ENCODE measurements around the gene GZF1.

The GZF1 gene

DNA sequence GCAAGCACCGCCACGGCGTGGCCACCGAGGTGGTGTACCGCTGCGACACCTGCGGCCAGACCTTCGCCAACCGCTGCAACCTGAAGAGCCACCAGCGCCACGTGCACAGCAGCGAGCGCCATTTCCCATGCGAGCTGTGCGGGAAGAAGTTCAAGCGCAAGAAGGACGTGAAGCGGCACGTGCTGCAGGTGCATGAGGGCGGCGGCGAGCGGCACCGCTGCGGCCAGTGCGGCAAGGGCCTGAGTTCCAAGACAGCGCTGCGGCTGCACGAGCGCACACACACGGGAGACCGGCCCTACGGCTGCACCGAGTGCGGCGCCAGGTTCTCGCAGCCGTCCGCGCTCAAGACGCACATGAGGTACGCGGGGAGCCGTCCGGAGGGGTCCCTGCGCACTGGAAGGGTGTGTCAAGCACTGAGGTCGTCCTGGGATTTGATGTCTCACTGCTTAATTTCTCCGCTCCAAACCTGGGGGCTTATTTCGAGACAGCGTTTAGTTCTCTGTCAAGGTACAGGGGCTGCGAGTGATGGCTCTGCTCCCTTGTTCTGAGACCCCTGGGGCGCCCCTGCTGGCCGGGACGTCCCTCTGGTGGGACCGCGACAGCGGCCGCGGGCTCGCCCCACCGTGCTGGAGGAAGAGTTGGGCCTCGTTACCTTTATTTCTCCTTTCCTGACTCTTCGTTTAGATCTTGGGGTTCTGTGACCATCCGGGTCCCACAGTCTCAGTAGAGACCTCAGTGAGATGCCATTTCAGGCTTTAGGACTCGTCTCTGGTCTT is 3.6 kb downstream of the GZF1 start:
- peak overlapping the region; percentile 47 for H3K18ac ChIP-seq (ENCODE audit: low read length)
- H3K27me3 ChIP-seq (ENCODE audit: insufficient read depth, low read length), result no peaks in the 10 kb centered on the region
- H3K23ac ChIP-seq (ENCODE audit: low read length), result no peak overlapping the region
- no peak overlapping the region for H3K4me2 ChIP-seq (ENCODE audit: low read length)
- peaks cover 14% of the 10 kb centered on the region for H3K79me2 ChIP-seq (ENCODE audit: control insufficient read depth, insufficient read depth, low read length, poor library complexity)
- peak overlapping the region; percentile 33 for H3K4ac ChIP-seq (ENCODE audit: low read depth, low read length)
- WGBS (ENCODE audit: extremely low coverage, insufficient coverage, insufficient read length), result no CpG with 5 or more reads among the region's 65 CpGs
- peaks cover 10 to 12% of the 10 kb centered on the region in 2 experiments for H3K4me1 ChIP-seq (ENCODE audit: control insufficient read depth in 1 of 2, insufficient read depth in 2 of 2, low read length in 2 of 2)
- no peak overlapping the region for H3K14ac ChIP-seq (ENCODE audit: low read length)
- no peak overlapping the region for H2BK5ac ChIP-seq (ENCODE audit: low read depth, low read length, poor library complexity)
- no peak overlapping the region for H2AK5ac ChIP-seq (ENCODE audit: low read length)
- no peak overlapping the region for H2BK120ac ChIP-seq (ENCODE audit: insufficient read depth, low read length, poor library complexity)
- no peak overlapping the region for H3K9ac ChIP-seq (ENCODE audit: low read length)
- DNase-seq, result no peak
- H2AFZ ChIP-seq (ENCODE audit: insufficient read depth, low read length, poor library complexity), result no peak overlapping the region
- no peak overlapping the region for H3K27ac ChIP-seq (ENCODE audit: low read depth, low read length)
- H3K9me3 ChIP-seq (ENCODE audit: insufficient read depth, low read depth, low read length), result no peaks in the 10 kb centered on the region
- H2BK12ac ChIP-seq (ENCODE audit: low read length), result no peak overlapping the region
- H4K12ac ChIP-seq (ENCODE audit: low read depth, low read length), result peak overlapping the region; percentile 8
- H4K8ac ChIP-seq (ENCODE audit: low read depth, low read length), result no peak overlapping the region
- peaks cover 11% of the 10 kb centered on the region for H3K79me1 ChIP-seq (ENCODE audit: low read length)
- H4K91ac ChIP-seq (ENCODE audit: low read depth, low read length), result no peak overlapping the region
- H3K36me3 ChIP-seq (ENCODE audit: control insufficient read depth in 1 of 2, insufficient read depth in 2 of 2, low read length in 2 of 2), result peaks cover 20 to 32% of the 10 kb centered on the region in 2 experiments
- no peak overlapping the region for H3K4me3 ChIP-seq (ENCODE audit: low read depth, low read length)

GRCh38 chr20:23366384-23366783 is 4.4 kb downstream of the GZF1 start:
- no peak overlapping the region for H3K4ac ChIP-seq (ENCODE audit: low read depth, low read length)
- no peak overlapping the region for H3K18ac ChIP-seq (ENCODE audit: low read length)
- H3K4me3 ChIP-seq (ENCODE audit: low read depth, low read length), result no peak overlapping the region
- H2BK12ac ChIP-seq (ENCODE audit: low read length), result no peak overlapping the region
- H2BK120ac ChIP-seq (ENCODE audit: insufficient read depth, low read length, poor library complexity), result no peak overlapping the region
- no peak overlapping the region for H3K27ac ChIP-seq (ENCODE audit: low read depth, low read length)
- H3K36me3 ChIP-seq (ENCODE audit: control insufficient read depth in 1 of 2, insufficient read depth in 2 of 2, low read length in 2 of 2), result peaks cover 20 to 37% of the 10 kb centered on the region in 2 experiments
- H3K79me2 ChIP-seq (ENCODE audit: control insufficient read depth, insufficient read depth, low read length, poor library complexity), result peaks cover 12% of the 10 kb centered on the region
- H3K14ac ChIP-seq (ENCODE audit: low read length), result no peak overlapping the region
- H4K8ac ChIP-seq (ENCODE audit: low read depth, low read length), result no peak overlapping the region
- H2AFZ ChIP-seq (ENCODE audit: insufficient read depth, low read length, poor library complexity), result no peak overlapping the region
- H2BK5ac ChIP-seq (ENCODE audit: low read depth, low read length, poor library complexity), result no peak overlapping the region
- no peaks in the 10 kb centered on the region for H3K9me3 ChIP-seq (ENCODE audit: insufficient read depth, low read depth, low read length)
- DNase-seq, result no peak
- H2AK5ac ChIP-seq (ENCODE audit: low read length), result no peak overlapping the region
- H4K12ac ChIP-seq (ENCODE audit: low read depth, low read length), result no peak overlapping the region
- H3K4me1 ChIP-seq (ENCODE audit: control insufficient read depth in 1 of 2, insufficient read depth in 2 of 2, low read length in 2 of 2), result peaks cover 9 to 10% of the 10 kb centered on the region in 2 experiments
- H3K79me1 ChIP-seq (ENCODE audit: low read length), result peaks cover 7% of the 10 kb centered on the region
- WGBS (ENCODE audit: extremely low coverage, insufficient coverage, insufficient read length), result no CpG with 5 or more reads among the region's 1 CpG
- H3K23ac ChIP-seq (ENCODE audit: low read length), result no peak overlapping the region
- H3K4me2 ChIP-seq (ENCODE audit: low read length), result no peak overlapping the region
- no peak overlapping the region for H3K9ac ChIP-seq (ENCODE audit: low read length)
- H3K27me3 ChIP-seq (ENCODE audit: insufficient read depth, low read length), result no peaks in the 10 kb centered on the region
- no peak overlapping the region for H4K91ac ChIP-seq (ENCODE audit: low read depth, low read length)

DNA sequence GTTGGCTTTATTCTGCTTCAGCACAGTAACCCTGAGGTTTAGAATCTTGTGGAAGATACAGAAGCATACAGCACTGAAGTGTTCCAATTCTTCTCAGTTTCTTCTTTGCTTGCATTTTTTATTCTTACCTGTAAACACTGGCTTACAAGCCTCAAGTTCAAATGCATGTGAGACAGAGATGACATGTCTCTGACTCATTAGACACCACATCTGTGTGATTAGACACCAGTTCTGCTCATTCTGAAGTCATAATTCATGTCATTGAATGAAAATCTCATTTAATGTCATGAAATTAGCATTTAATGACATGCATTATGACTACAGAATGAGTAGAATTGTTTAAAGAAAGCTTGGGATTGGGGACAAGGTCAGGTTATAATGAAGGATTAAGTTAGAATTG is 5.8 kb downstream of the GZF1 start:
- peaks cover 7% of the 10 kb centered on the region for H3K79me2 ChIP-seq (ENCODE audit: control insufficient read depth, insufficient read depth, low read length, poor library complexity)
- H3K4me3 ChIP-seq (ENCODE audit: low read depth, low read length), result no peak overlapping the region

DNA sequence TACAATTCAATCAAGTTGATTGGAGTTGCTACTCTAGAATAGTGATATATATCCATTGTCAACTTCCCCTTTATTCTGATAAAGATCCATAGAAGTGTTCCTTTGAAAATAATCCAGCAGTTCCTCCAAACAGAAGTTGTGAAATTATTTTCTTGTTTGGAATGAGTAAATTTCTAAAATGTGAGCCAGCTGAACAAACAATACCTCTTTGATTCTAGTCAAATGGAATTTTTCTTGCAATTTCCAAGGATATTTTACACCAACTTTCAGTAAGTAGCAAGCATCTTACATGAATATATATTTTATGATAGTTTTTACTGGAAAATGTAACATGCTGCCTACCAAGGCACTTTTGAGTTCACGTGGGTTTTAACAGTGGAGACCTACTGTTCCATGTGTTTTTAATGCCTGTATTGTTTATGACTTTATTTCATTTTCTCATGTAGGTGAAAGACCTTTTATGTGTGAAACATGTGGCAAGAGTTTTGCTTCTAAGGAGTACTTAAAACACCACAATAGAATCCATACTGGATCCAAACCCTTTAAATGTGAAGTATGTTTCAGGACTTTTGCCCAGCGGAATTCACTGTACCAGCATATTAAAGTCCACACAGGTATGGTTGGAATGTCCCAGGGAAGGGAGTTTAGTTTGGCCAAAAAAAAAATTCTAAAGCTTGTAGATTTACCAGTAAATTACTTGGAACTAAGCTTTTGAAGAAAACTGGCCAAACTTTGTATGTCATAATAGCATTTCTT is 6.5 kb downstream of the GZF1 start:
- Histone ChIP-seq H3K4ac (ENCODE audit: low read depth, low read length) (no peak overlapping the region), H2BK120ac (ENCODE audit: insufficient read depth, low read length, poor library complexity) (no peak overlapping the region), H2BK5ac (ENCODE audit: low read depth, low read length, poor library complexity) (no peak overlapping the region), H3K36me3 (ENCODE audit: control insufficient read depth in 1 of 2, insufficient read depth in 2 of 2, low read length in 2 of 2) (peaks cover 25 to 47% of the 10 kb centered on the region in 2 experiments), H3K23ac (ENCODE audit: low read length) (no peak overlapping the region), H3K27me3 (ENCODE audit: insufficient read depth, low read length) (no peaks in the 10 kb centered on the region), H3K14ac (ENCODE audit: low read length) (no peak overlapping the region), H3K18ac (ENCODE audit: low read length) (no peak overlapping the region), H2AFZ (ENCODE audit: insufficient read depth, low read length, poor library complexity) (no peak overlapping the region), H2BK12ac (ENCODE audit: low read length) (no peak overlapping the region), H4K91ac (ENCODE audit: low read depth, low read length) (no peak overlapping the region), H4K12ac (ENCODE audit: low read depth, low read length) (no peak overlapping the region), H3K9ac (ENCODE audit: low read length) (no peak overlapping the region), H3K4me3 (ENCODE audit: low read depth, low read length) (no peak overlapping the region), H3K79me1 (ENCODE audit: low read length) (no peaks in the 10 kb centered on the region), H2AK5ac (ENCODE audit: low read length) (no peak overlapping the region), H3K4me1 (ENCODE audit: control insufficient read depth in 1 of 2, insufficient read depth in 2 of 2, low read length in 2 of 2) (peaks cover under 1% of the 10 kb centered on the region in 2 experiments), H3K4me2 (ENCODE audit: low read length) (no peak overlapping the region), H3K79me2 (ENCODE audit: control insufficient read depth, insufficient read depth, low read length, poor library complexity) (peaks cover under 1% of the 10 kb centered on the region), H4K8ac (ENCODE audit: low read depth, low read length) (no peak overlapping the region), H3K9me3 (ENCODE audit: insufficient read depth, low read depth, low read length) (no peaks in the 10 kb centered on the region), H3K27ac (ENCODE audit: low read depth, low read length) (no peak overlapping the region)
- DNase-seq, result peak; percentile 37 to 80
- no CpG with 5 or more reads among the region's 2 CpGs for WGBS (ENCODE audit: extremely low coverage, insufficient coverage, insufficient read length)

More for the DNA sequence above, 5.8 kb downstream of the GZF1 start:
- Histone ChIP-seq H2AFZ (ENCODE audit: insufficient read depth, low read length, poor library complexity) (no peak overlapping the region), H3K18ac (ENCODE audit: low read length) (no peak overlapping the region), H3K79me1 (ENCODE audit: low read length) (no peaks in the 10 kb centered on the region), H3K27ac (ENCODE audit: low read depth, low read length) (no peak overlapping the region), H3K4me1 (ENCODE audit: control insufficient read depth in 1 of 2, insufficient read depth in 2 of 2, low read length in 2 of 2) (peaks cover 8% of the 10 kb centered on the region in 2 experiments), H3K23ac (ENCODE audit: low read length) (no peak overlapping the region), H2BK120ac (ENCODE audit: insufficient read depth, low read length, poor library complexity) (no peak overlapping the region), H4K8ac (ENCODE audit: low read depth, low read length) (no peak overlapping the region), H3K4ac (ENCODE audit: low read depth, low read length) (no peak overlapping the region), H3K27me3 (ENCODE audit: insufficient read depth, low read length) (no peaks in the 10 kb centered on the region), H3K9me3 (ENCODE audit: insufficient read depth, low read depth, low read length) (no peaks in the 10 kb centered on the region), H3K36me3 (ENCODE audit: control insufficient read depth in 1 of 2, insufficient read depth in 2 of 2, low read length in 2 of 2) (peaks cover 25 to 42% of the 10 kb centered on the region in 2 experiments), H3K9ac (ENCODE audit: low read length) (no peak overlapping the region), H2BK12ac (ENCODE audit: low read length) (no peak overlapping the region), H3K4me2 (ENCODE audit: low read length) (no peak overlapping the region), H4K91ac (ENCODE audit: low read depth, low read length) (no peak overlapping the region), H2BK5ac (ENCODE audit: low read depth, low read length, poor library complexity) (no peak overlapping the region), H2AK5ac (ENCODE audit: low read length) (no peak overlapping the region), H4K12ac (ENCODE audit: low read depth, low read length) (no peak overlapping the region), H3K14ac (ENCODE audit: low read length) (no peak overlapping the region)
- no peak for DNase-seq

All from trophoblast cell (in vitro differentiated cells and primary cell).